ENCODE results near the gene NDUFAF8. TPM values are rescaled to one million over a fixed set of nuclear protein-coding genes. Genes with fewer than 3 reads are reported as not detected.
A peak's percentile ranks its signal among the peaks of the same experiment; 100 is the strongest.
"Not testable (repeated sequence)": the region's sequence is repeated elsewhere in the genome, so short reads cannot be mapped to it uniquely, and the experiment has no call there.

The NDUFAF8 gene
- total RNA-seq, 1 donor from 2014 or later = 58.0 TPM

GRCh38 chr17:81221371-81221841, 17.7 kb upstream of the NDUFAF8 start:
- no peak for DNase-seq (ENCODE audit: missing footprints)
- no peak for ATAC-seq
- intact Hi-C loops (cut with DNase I) = no loop called here

GRCh38 chr17:81221842-81222619, 17.1 kb upstream of the NDUFAF8 start:
- DNase-seq (ENCODE audit: missing footprints) (no peak), ATAC-seq (no peak)
- intact Hi-C loops (cut with DNase I) = no loop called here

DNA sequence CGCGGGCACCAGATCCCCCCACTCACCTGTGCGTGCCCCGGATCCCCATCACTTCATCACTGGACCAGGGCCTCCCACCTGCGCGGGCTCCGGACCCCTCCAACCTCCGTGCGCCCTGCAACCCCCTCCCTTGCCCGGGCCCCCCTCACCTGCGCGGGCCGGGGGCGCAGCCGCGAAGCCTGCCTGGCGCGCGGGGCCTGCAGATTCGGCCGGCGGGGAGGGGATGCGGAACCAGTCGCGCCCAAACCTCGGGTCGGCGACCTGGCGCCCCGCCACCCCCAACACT, 16.6 kb upstream of the NDUFAF8 start:
- DNase-seq (ENCODE audit: missing footprints) (no peak), ATAC-seq (no peak)
- intact Hi-C loops (cut with DNase I) = no loop called here

DNA sequence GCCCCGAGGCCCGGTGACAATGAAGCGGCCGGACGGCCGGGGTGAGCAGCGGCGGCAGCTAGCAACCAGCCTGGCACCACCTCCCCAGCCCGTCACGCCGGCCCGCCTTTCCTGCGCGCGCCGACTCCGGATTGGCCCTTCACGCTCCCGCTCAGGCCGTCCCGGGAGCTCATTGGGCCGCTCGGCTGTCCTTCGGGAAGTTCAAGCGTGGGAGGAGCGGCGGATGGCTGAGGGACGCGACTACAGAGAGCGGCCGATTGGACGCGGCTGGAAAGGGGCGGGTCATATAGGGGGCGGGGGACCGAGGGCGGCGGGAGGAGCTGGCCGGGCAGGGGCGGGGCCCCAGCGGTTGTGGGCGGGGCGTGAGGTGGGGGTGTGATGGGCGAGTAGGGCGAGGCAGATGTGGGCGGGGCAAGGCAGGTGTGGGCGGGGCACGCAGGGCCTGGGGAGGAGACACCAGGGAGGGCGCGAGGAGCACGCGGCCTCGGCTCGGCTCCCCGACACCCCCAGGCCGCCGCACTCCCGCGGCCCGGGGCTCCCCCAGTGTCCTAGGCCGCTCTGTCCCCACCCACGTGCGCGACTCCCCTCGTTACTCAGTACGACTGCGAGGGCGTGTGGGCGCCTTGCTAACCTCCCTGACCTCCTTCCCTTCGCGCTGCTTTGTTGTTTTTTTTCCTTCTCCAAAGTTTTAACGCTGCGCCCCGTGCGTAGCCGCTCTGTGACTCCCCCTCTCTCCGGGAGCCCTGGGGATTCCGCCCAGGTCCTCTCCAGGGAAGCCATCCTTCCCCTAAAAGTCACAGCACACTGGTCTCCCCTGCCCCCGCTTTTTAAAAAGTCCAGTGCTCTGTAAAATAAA, 16.0 kb upstream of the NDUFAF8 start, which contains the start of gene CEP131:
Gene CEP131, minus strand, starts transcription at position 60 of the 856 bp plus-strand sequence. CDS start 2,909 bp downstream, outside the sequence.
- DNase-seq (ENCODE audit: missing footprints) (peak; percentile 100), ATAC-seq (peak; percentile 100)
- intact Hi-C loops (cut with DNase I) = no loop called here

GRCh38 chr17:81223762-81224130, 15.4 kb upstream of the NDUFAF8 start:
- ATAC-seq = no peak
- intact Hi-C loops (cut with DNase I) = no loop called here
- DNase-seq (ENCODE audit: missing footprints) = no peak

DNA sequence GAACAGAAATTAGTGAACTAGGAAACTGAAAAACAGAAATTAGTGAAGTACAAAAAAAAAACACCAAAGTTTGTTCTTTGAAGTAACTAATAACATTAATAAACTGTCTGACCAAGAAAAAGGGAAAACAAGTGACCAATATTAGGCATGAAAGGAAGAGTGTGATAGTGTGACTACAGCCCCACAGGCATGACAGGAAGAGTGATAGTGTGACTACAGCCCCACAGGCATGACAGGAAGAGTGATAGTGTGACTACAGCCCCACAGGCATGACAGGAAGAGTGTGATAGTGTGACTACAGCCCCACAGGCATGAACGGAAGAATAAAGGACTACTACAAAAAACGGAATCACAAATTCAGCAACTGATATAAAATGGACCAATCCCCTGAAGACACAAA, 11.5 kb upstream of the NDUFAF8 start:
- DNase-seq (ENCODE audit: missing footprints); intact Hi-C loops (cut with DNase I); ATAC-seq: not testable (repeated sequence)

GRCh38 chr17:81228420-81228819, 10.7 kb upstream of the NDUFAF8 start:
- no peak for DNase-seq (ENCODE audit: missing footprints)
- intact Hi-C loops (cut with DNase I) = no loop called here
- no peak for ATAC-seq

GRCh38 chr17:81228834-81229665, 10.1 kb upstream of the NDUFAF8 start:
- no peak for DNase-seq (ENCODE audit: missing footprints)
- ATAC-seq = no peak
- intact Hi-C loops (cut with DNase I) = no loop called here

DNA sequence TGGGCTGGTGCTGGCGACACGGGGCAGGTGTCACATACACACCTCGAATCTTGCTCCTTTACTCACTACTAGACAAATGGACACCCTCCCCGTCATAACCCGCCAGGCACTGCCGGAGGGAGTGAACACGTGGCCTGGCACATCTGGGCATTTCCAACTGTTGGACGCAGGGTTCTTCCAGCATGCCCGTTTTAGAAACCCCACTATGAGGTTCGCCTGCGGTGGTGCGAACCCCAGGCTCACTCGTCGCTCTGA, 9.5 kb upstream of the NDUFAF8 start:
- intact Hi-C loops (cut with DNase I) = no loop called here
- DNase-seq (ENCODE audit: missing footprints) (no peak), ATAC-seq (no peak)

DNA sequence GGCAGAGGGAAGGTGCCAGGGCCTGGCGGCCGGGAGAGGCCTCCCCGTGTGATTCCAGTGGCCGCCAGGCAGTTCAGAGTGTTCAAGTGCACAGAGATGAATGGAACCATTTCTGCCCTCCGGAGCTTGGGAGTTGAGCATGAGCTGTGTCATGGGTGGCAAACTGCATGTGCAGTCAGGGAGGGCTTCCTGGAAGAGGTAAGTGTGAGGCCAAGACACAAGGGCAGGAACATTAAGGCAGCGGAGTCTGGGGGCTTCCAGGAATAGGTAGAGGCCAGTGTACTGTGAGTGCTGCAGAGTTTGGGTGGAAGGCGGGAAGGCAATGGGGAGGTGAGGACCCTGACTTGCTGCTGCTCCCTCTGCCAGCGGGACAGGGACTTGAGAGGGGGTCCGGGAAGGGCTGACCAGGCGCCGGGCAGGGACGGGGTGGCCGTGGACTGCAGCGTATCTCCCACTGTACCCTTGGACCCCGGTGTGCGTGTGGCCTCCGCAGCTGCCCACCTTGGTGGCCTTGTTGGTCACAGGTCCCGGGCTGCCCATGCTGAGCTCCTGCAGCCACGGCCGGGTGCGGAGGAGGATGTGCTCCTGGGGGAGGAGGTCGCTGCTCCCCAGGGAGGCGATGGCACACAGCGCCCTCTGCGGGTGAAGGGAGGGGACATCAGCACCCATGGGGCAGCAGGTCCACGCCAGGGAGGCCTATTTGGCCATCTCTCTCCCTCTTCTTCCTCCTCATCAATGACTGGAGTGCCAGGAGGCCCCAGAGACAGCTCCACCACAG, 8.9 kb upstream of the NDUFAF8 start:
- intact Hi-C loops (cut with DNase I) = no loop called here
- DNase-seq (ENCODE audit: missing footprints) (no peak), ATAC-seq (no peak)

DNA sequence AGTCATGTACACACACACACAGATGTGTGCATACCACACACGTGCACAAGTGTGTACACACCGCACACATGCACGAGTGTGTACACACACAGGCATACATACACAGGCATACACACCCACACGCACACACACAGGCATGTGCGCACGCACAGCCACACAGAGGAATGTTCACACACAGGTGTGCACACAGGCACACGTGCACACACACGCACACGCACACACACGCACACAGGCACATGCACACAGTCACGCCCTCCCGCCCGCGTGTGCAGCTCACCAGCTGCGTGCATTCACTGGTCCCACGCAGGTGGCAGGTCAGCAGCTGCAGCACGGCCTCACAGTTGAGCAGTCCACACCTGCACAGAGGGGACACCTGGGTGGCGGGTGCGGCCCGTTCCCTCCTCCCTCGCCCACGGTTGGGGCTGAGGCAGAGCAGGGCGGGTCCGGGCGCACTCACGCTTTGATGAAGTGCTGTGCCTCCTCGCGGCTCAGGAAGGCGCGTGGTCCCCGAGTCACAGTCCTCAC, 7.9 kb upstream of the NDUFAF8 start:
- no peak for ATAC-seq
- intact Hi-C loops (cut with DNase I) = no loop called here
- DNase-seq (ENCODE audit: missing footprints) = peak; percentile 47

- ATAC-seq = no peak
- intact Hi-C loops (cut with DNase I) = no loop called here
- peak; percentile 61 for DNase-seq (ENCODE audit: missing footprints)
Observed at GRCh38 chr17:81231766-81232581, 7.1 kb upstream of the NDUFAF8 start.

- intact Hi-C loops (cut with DNase I) = no loop called here
- DNase-seq (ENCODE audit: missing footprints) (peak; percentile 33), ATAC-seq (no peak)
Observed at GRCh38 chr17:81232616-81233241, 6.4 kb upstream of the NDUFAF8 start.

- intact Hi-C loops (cut with DNase I) = no loop called here
- peak; percentile 54 for DNase-seq (ENCODE audit: missing footprints)
- no peak for ATAC-seq
Observed at GRCh38 chr17:81233316-81233715, 5.8 kb upstream of the NDUFAF8 start.

DNA sequence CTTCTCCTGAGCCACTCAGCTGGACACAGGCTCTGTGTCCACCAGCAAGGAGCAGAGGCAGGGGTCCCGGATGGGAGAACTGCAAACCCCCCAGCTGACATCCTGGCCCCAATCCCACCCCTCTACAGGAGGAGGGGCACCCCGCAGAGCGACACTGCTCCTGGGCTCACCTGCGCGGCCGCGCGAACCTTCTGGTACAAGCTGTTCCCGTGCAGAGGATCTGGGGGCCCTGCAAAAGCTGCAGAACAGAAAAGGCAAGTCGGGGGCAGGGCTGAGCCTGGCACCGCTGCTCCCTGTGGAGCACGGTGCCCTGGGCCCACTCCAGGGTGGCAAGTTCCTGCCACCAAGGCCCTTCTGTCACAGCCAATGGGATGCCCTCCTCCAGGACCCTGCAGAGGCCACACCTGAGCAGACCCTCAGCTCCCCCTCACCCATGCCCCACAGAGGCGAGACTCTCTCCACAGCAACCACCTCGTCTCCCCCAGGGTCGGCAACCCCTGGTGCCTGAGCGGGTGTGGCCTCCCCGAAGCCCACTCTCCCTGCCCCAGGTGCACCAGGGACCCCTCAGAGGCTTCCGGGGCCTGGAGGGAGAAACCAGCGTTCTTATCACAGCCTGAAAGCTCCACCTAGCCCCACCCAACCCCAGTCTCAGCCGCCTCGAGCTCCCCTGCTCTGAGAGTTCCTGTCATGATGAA, 5.2 kb upstream of the NDUFAF8 start:
- intact Hi-C loops (cut with DNase I) = no loop called here
- ATAC-seq (no peak), DNase-seq (ENCODE audit: missing footprints) (no peak)

DNA sequence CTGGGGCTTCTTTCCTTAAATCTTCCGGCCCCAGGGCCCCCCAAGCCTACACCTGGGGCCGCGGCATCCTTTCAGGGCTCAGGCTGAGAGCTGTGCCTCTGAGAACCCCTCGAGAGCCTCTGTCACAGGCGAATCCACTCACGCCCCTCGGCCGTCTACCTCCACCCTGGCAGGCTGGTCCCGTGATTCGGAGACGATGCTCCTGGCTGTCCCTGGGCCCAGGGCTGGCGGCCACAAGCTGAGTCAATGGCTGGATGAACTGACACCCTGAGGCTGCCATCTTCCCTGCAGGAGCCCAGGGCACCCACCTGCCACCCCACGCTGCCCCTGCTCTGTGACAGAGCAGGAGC, 4.6 kb upstream of the NDUFAF8 start:
- ATAC-seq (no peak), DNase-seq (ENCODE audit: missing footprints) (no peak)
- intact Hi-C loops (cut with DNase I) = no loop called here

Data from Right ventricle myocardium inferior (tissue), 1 donor.